ENCODE results near the gene CYP2D6. TPM values are rescaled to one million over a fixed set of nuclear protein-coding genes. Genes with fewer than 3 reads are reported as not detected.
"Not testable (repeated sequence)": the region's sequence is repeated elsewhere in the genome, so short reads cannot be mapped to it uniquely, and the experiment has no call there.

CYP2D6 gene
- total RNA-seq, 1 experiment from 2014 or later = 2.0 TPM

- intact Hi-C loops (cut with micrococcal nuclease) = no loop called here
- TF ChIP-seq, protein P1, sequence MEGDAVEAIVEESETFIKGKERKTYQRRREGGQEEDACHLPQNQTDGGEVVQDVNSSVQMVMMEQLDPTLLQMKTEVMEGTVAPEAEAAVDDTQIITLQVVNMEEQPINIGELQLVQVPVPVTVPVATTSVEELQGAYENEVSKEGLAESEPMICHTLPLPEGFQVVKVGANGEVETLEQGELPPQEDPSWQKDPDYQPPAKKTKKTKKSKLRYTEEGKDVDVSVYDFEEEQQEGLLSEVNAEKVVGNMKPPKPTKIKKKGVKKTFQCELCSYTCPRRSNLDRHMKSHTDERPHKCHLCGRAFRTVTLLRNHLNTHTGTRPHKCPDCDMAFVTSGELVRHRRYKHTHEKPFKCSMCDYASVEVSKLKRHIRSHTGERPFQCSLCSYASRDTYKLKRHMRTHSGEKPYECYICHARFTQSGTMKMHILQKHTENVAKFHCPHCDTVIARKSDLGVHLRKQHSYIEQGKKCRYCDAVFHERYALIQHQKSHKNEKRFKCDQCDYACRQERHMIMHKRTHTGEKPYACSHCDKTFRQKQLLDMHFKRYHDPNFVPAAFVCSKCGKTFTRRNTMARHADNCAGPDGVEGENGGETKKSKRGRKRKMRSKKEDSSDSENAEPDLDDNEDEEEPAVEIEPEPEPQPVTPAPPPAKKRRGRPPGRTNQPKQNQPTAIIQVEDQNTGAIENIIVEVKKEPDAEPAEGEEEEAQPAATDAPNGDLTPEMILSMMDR (IDR thresholded peaks at IDR 0.05; ENCODE audit: unreplicated experiment) = no peak
Measured at GRCh38 chr22:42138122-42138770, 7.6 kb upstream of the CYP2D6 start.

GRCh38 chr22:42135688-42136087 lies 5.1 kb upstream of the CYP2D6 start:
- DNase-seq (ENCODE audit: unreplicated experiment); BruUV-seq (replicated peaks); POLR2A ChIA-PET; H3K4me1 Mint-ChIP-seq (ENCODE audit: insufficient read depth, unreplicated experiment); H3K27me3 Mint-ChIP-seq (ENCODE audit: insufficient read depth, unreplicated experiment); CTCF ChIA-PET; H3K9me3 Mint-ChIP-seq (ENCODE audit: unreplicated experiment); H3K4me3 Mint-ChIP-seq (ENCODE audit: unreplicated experiment); intact Hi-C loops (cut with micrococcal nuclease); H3K27ac Mint-ChIP-seq (ENCODE audit: low read depth, unreplicated experiment): not testable (repeated sequence)
- H3K36me3 Mint-ChIP-seq (ENCODE audit: insufficient read depth, unreplicated experiment) = peaks cover 15% of the 10 kb centered on the region

More at GRCh38 chr22:42138122-42138770, 7.6 kb upstream of the CYP2D6 start:
- H3K4me3 Mint-ChIP-seq (ENCODE audit: unreplicated experiment) = no peak overlapping the region
- POLR2A ChIA-PET = no interaction called here
- H3K27ac Mint-ChIP-seq (ENCODE audit: low read depth, unreplicated experiment) = no peak overlapping the region
- no peaks in the 10 kb centered on the region for H3K9me3 Mint-ChIP-seq (ENCODE audit: unreplicated experiment)
- CTCF ChIA-PET = no interaction called here
- no peaks in the 10 kb centered on the region for H3K27me3 Mint-ChIP-seq (ENCODE audit: insufficient read depth, unreplicated experiment)
- no peak for DNase-seq (ENCODE audit: unreplicated experiment)
- BruUV-seq (replicated peaks) = no TSS peak
- H3K36me3 Mint-ChIP-seq (ENCODE audit: insufficient read depth, unreplicated experiment) = peaks cover 7% of the 10 kb centered on the region
- no peaks in the 10 kb centered on the region for H3K4me1 Mint-ChIP-seq (ENCODE audit: insufficient read depth, unreplicated experiment)

DNA sequence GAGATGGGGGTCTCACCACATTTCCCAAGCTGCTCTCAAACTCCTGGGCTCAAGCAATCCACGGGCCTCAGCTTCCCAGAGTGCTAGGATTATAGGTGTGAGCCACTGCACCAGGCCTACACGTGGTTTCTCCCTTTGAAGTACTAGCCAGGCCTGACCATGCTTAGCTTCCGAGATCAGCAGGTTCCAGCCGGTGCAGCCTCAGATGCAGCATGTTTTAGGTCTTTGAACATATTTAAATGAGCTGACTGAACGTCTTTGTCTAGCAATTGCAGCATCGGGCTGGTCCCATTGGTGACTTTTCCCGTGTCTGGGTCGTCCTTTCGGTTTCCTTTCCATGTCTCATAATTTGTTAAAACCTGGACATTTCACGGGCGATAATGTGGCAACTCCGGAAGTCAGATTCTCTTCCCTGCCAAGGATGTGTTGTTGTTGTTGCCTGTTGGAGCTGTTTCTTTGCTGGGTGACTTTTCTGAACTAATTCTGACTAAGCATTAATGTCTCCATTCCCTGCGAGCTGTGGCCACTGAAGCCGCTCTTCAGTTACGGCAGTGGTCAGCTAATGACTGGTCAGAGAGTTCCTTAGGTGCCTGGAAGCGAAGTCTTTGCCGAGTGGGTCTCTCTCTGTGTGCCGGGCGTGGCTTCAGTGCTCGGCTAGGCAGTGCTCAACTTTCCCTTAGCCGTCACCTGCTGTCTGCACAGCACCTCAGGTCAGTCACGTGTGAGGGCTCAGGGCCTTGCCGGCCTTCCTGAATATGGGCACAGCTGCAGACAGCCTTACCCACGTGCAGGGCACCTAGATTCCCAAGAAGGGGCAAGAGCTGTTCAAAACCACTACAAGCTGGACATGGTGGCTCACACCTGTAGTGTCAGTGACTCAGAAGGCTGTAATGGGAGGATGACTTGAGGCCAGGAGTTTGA lies 3.8 kb upstream of the CYP2D6 start:
- no TSS peak for BruUV-seq (replicated peaks)
- POLR2A ChIA-PET = interaction anchor here (0.6 kb wide), 1 partner anchor 309 kb away, joined by 3 read pairs; no protein-coding TSS in a partner anchor
- no peak overlapping the region for H3K27ac Mint-ChIP-seq (ENCODE audit: low read depth, unreplicated experiment)
- intact Hi-C loops (cut with micrococcal nuclease) = no loop called here
- TF ChIP-seq, protein P1 (IDR thresholded peaks at IDR 0.05; ENCODE audit: unreplicated experiment) = no peak
- H3K27me3 Mint-ChIP-seq (ENCODE audit: insufficient read depth, unreplicated experiment) = no peaks in the 10 kb centered on the region
- H3K4me3 Mint-ChIP-seq (ENCODE audit: unreplicated experiment) = no peak overlapping the region
- H3K4me1 Mint-ChIP-seq (ENCODE audit: insufficient read depth, unreplicated experiment) = no peaks in the 10 kb centered on the region
- DNase-seq (ENCODE audit: unreplicated experiment) = no peak
- no peaks in the 10 kb centered on the region for H3K9me3 Mint-ChIP-seq (ENCODE audit: unreplicated experiment)
- peaks cover 20% of the 10 kb centered on the region for H3K36me3 Mint-ChIP-seq (ENCODE audit: insufficient read depth, unreplicated experiment)
- CTCF ChIA-PET = interaction anchor here (1.5 kb wide), 1 partner anchor 304 kb away, joined by 5 read pairs; no protein-coding TSS in a partner anchor

DNA sequence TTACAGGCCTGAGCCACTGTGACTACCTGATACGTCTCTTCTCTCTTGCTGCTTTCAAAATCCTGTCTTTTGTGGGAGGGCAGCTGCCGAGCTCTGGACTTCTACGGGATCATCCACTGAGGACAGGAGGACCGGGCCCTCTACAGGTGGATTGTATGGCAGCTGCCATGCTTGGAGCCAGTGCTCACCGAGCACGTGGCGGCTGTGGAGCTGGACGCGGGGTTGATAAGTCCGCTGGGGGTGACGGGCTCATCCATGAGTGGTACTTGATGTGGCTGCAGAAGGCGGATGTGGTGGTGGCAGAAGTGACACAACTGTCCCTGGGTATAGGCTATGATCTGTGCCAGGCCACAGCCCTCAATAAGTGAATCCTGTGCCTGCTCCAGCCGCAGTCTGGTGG lies 1.8 kb upstream of the CYP2D6 start:
- Mint-ChIP-seq H3K36me3 (ENCODE audit: insufficient read depth, unreplicated experiment) (peaks cover 25% of the 10 kb centered on the region), H3K27ac (ENCODE audit: low read depth, unreplicated experiment) (no peak overlapping the region), H3K4me3 (ENCODE audit: unreplicated experiment) (no peak overlapping the region), H3K4me1 (ENCODE audit: insufficient read depth, unreplicated experiment) (no peaks in the 10 kb centered on the region), H3K9me3 (ENCODE audit: unreplicated experiment) (no peaks in the 10 kb centered on the region), H3K27me3 (ENCODE audit: insufficient read depth, unreplicated experiment) (no peaks in the 10 kb centered on the region)
- ChIA-PET CTCF (interaction anchor here (0.6 kb wide), 2 partner anchors 11 to 168 kb away, joined by 3 read pairs; no protein-coding TSS in a partner anchor), POLR2A (interaction anchor here (0.7 to 1.4 kb wide), 2 partner anchors 11 to 584 kb away, joined by 3 to 4 read pairs; no protein-coding TSS in a partner anchor)
- BruUV-seq (replicated peaks) = no TSS peak
- intact Hi-C loops (cut with micrococcal nuclease) = no loop called here
- TF ChIP-seq, protein P1 (IDR thresholded peaks at IDR 0.05; ENCODE audit: unreplicated experiment) = no peak
- no peak for DNase-seq (ENCODE audit: unreplicated experiment)

All from MCF 10A (cell line).